Calu3 (cell line): ENCODE measurements around the gene ARRDC2. TPM values are rescaled to one million over a fixed set of nuclear protein-coding genes. Genes with fewer than 3 reads are reported as not detected.

Experiments
- BruUV-seq: library from RNA; stranded (reverse); fragments of 400-500 nt; replicated peaks from 2 replicates; lab custom pipeline; 2021; lab: Mats Ljungman, UMichigan
- CTCF ChIA-PET: fragments of 300-600 bp; sonication (Branson Sonifier 250); formaldehyde crosslinking; loops from one replicate; lab custom pipeline; 2022; ENCODE audit warnings: antibody characterized with exemption; lab: Charles Lee
- DNase-seq: peaks from one replicate; pipeline ENCODE4 v3.0.0; 2022
- H3K27ac Mint-ChIP-seq: one replicate; pipeline ENCODE4 v1.8.0; 2022; ENCODE audit warnings: mixed read lengths; ENCODE audit not compliant: unreplicated experiment
- H3K27me3 Mint-ChIP-seq: one replicate; pipeline ENCODE4 v1.8.0; 2022; ENCODE audit warnings: mixed read lengths; ENCODE audit not compliant: unreplicated experiment
- H3K36me3 Mint-ChIP-seq: one replicate; pipeline ENCODE4 v1.8.0; 2022; ENCODE audit warnings: mild to moderate bottlenecking, moderate library complexity, mixed read lengths; ENCODE audit not compliant: insufficient read depth, unreplicated experiment
- H3K4me1 Mint-ChIP-seq: one replicate; pipeline ENCODE4 v1.8.0; 2022; ENCODE audit warnings: mild to moderate bottlenecking, low read depth, mixed read lengths; ENCODE audit not compliant: unreplicated experiment
- H3K4me3 Mint-ChIP-seq: one replicate; pipeline ENCODE4 v1.8.0; 2022; ENCODE audit warnings: mild to moderate bottlenecking, low read depth, moderate library complexity, mixed read lengths; ENCODE audit not compliant: unreplicated experiment
- H3K9me3 Mint-ChIP-seq: one replicate; pipeline ENCODE4 v1.8.0; 2022; ENCODE audit warnings: low read depth, mixed read lengths; ENCODE audit not compliant: unreplicated experiment
- CTCF ChIP-seq: fragments of 200-600 bp; IDR thresholded peaks from one replicate; pipeline ENCODE4 v1.8.0; 2022; ENCODE audit warnings: antibody characterized with exemption; ENCODE audit not compliant: unreplicated experiment
- intact Hi-C: fragments of 100-400 bp; cut with micrococcal nuclease; formaldehyde crosslinking; loops from one replicate; pipeline ENCODE4 v1.10.0; 2022; ENCODE audit not compliant: unreplicated experiment
- total RNA-seq: library from RNA; stranded (reverse); gene quantifications from 2 replicates; pipeline ENCODE4 v1.2.3, GENCODE V29; 2022

Gene ARRDC2
- total RNA-seq, 1 experiment from 2014 or later, result 15.8 TPM

- CTCF ChIA-PET, result interaction anchor here (0.5 kb wide), 1 partner anchor 868 kb away, joined by 3 read pairs; no protein-coding TSS in a partner anchor
- Mint-ChIP-seq H3K4me1 (peaks cover 10% of the 10 kb centered on the region), H3K4me3 (no peak overlapping the region), H3K9me3 (no peaks in the 10 kb centered on the region), H3K27ac (no peak overlapping the region), H3K27me3 (no peaks in the 10 kb centered on the region), H3K36me3 (peaks cover 11% of the 10 kb centered on the region)
- intact Hi-C loops, result no loop called here
- no peak for TF ChIP-seq CTCF
- BruUV-seq, result no TSS peak
- DNase-seq, result no peak
Observed at GRCh38 chr19:18041054-18041453, 33.1 kb downstream of the ARRDC2 start.

GRCh38 chr19:18043676-18044075, 35.7 kb downstream of the ARRDC2 start:
- BruUV-seq, result no TSS peak
- no peak for TF ChIP-seq CTCF
- no peak overlapping the region for H3K27ac Mint-ChIP-seq
- intact Hi-C loops, result no loop called here
- H3K27me3 Mint-ChIP-seq, result no peaks in the 10 kb centered on the region
- CTCF ChIA-PET, result no interaction called here
- no peak overlapping the region for H3K4me3 Mint-ChIP-seq
- H3K9me3 Mint-ChIP-seq, result no peaks in the 10 kb centered on the region
- H3K36me3 Mint-ChIP-seq, result peaks cover 14% of the 10 kb centered on the region
- DNase-seq, result no peak
- peaks cover 18% of the 10 kb centered on the region for H3K4me1 Mint-ChIP-seq

GRCh38 chr19:18044825-18045304, 36.9 kb downstream of the ARRDC2 start:
- DNase-seq, result peak; percentile 67
- peaks cover 14% of the 10 kb centered on the region for H3K36me3 Mint-ChIP-seq
- H3K4me3 Mint-ChIP-seq, result no peak overlapping the region
- CTCF ChIA-PET, result interaction anchor here (0.7 to 1.3 kb wide), 2 partner anchors 65 to 147 kb away, joined by 3 read pairs; no protein-coding TSS in a partner anchor
- no peaks in the 10 kb centered on the region for H3K9me3 Mint-ChIP-seq
- no TSS peak for BruUV-seq
- intact Hi-C loops, result no loop called here
- peaks cover 20% of the 10 kb centered on the region for H3K4me1 Mint-ChIP-seq
- peaks cover 5% of the 10 kb centered on the region for H3K27me3 Mint-ChIP-seq
- no peak for TF ChIP-seq CTCF
- H3K27ac Mint-ChIP-seq, result peak overlapping the region; percentile 23

- peaks cover 14% of the 10 kb centered on the region for H3K36me3 Mint-ChIP-seq
Observed at GRCh38 chr19:18045307-18046050, 37.5 kb downstream of the ARRDC2 start.

More at GRCh38 chr19:18045307-18046050, 37.5 kb downstream of the ARRDC2 start:
- no peak overlapping the region for H3K4me3 Mint-ChIP-seq
- BruUV-seq, result no TSS peak
- CTCF ChIA-PET, result interaction anchor here (0.7 to 1.3 kb wide), 2 partner anchors 66 to 147 kb away, joined by 3 read pairs; no protein-coding TSS in a partner anchor
- peaks cover 11% of the 10 kb centered on the region for H3K27me3 Mint-ChIP-seq
- intact Hi-C loops, result no loop called here
- peaks cover 26% of the 10 kb centered on the region for H3K4me1 Mint-ChIP-seq
- H3K27ac Mint-ChIP-seq, result peak overlapping the region; percentile 23
- no peak for TF ChIP-seq CTCF
- no peak for DNase-seq
- H3K9me3 Mint-ChIP-seq, result no peaks in the 10 kb centered on the region
